SK-N-SH treated with all-trans-retinoic acid at 6 μM for 48 hours (cell line): ENCODE results near the gene NCL.

Experiments
- ATAC-seq: fragments of 200-7000 bp; cut with Tn5 transposase; 3 replicates; pipeline ENCODE4 v1.9.1; 2020; ENCODE audit warnings: mild to moderate bottlenecking, moderate library complexity
- ARNTL ChIP-seq: fragments of 450-650 bp; formaldehyde crosslinking; IDR thresholded peaks from 2 replicates; pipeline ENCODE4 v1.5.0; 2020; ENCODE audit warnings: low read depth, mild to moderate bottlenecking, moderate library complexity, borderline replicate concordance
- BACH2 ChIP-seq: fragments of 250-450 bp; sonication (Bioruptor Pico); IDR thresholded peaks from 2 replicates; pipeline ENCODE4 v1.9.0; 2021; ENCODE audit warnings: mild to moderate bottlenecking, borderline replicate concordance
- CSDC2 ChIP-seq: fragments of 250-450 bp; sonication (Bioruptor Pico); IDR thresholded peaks from 2 replicates; pipeline ENCODE4 v1.5.0; 2020; ENCODE audit warnings: mild to moderate bottlenecking, moderate library complexity
- ESRRG ChIP-seq: fragments of 250-450 bp; sonication (Bioruptor Pico); IDR thresholded peaks from 2 replicates; pipeline ENCODE4 v1.6.1; 2021; ENCODE audit warnings: mild to moderate bottlenecking
- GLIS3 ChIP-seq: fragments of 250-450 bp; sonication (Bioruptor Pico); IDR thresholded peaks from 2 replicates; pipeline ENCODE4 v1.5.0; 2020; ENCODE audit warnings: mild to moderate bottlenecking, moderate library complexity
- ISL1 ChIP-seq: fragments of 250-450 bp; sonication (Bioruptor Pico); IDR thresholded peaks from 2 replicates; pipeline ENCODE4 v2.1.2; 2022; ENCODE audit warnings: mild to moderate bottlenecking, moderate library complexity
- OSR1 ChIP-seq: fragments of 250-450 bp; sonication (Bioruptor Pico); IDR thresholded peaks from 2 replicates; pipeline ENCODE4 v1.8.0; 2022; ENCODE audit warnings: moderate library complexity, mild to moderate bottlenecking, inconsistent platforms
- PPARA ChIP-seq: fragments of 250-450 bp; sonication (Bioruptor Pico); IDR thresholded peaks from 2 replicates; pipeline ENCODE4 v1.5.0; 2020; ENCODE audit warnings: mild to moderate bottlenecking, borderline replicate concordance
- RARB ChIP-seq: fragments of 250-450 bp; sonication (Bioruptor Pico); IDR thresholded peaks from 2 replicates; pipeline ENCODE4 v1.8.0; 2021; ENCODE audit warnings: mild to moderate bottlenecking, moderate library complexity
- SNAI2 ChIP-seq: fragments of 250-450 bp; sonication (Bioruptor Pico); IDR thresholded peaks from 2 replicates; pipeline ENCODE4 v1.5.0; 2020; ENCODE audit warnings: mild to moderate bottlenecking, moderate library complexity
- TOX ChIP-seq: fragments of 250-450 bp; sonication (Bioruptor Pico); IDR thresholded peaks from 2 replicates; pipeline ENCODE4 v1.8.0; 2021; ENCODE audit warnings: mild to moderate bottlenecking, moderate library complexity, borderline replicate concordance
- ZC3H10 ChIP-seq: fragments of 250-450 bp; sonication (Bioruptor Pico); IDR thresholded peaks from 2 replicates; pipeline ENCODE4 v1.5.1; 2021; ENCODE audit warnings: mild to moderate bottlenecking, moderate library complexity
- ZFP3 ChIP-seq: fragments of 250-450 bp; sonication (Bioruptor Pico); IDR thresholded peaks from 2 replicates; pipeline ENCODE4 v1.5.0; 2020; ENCODE audit warnings: mild to moderate bottlenecking, moderate library complexity
- ZFP30 ChIP-seq: fragments of 450-650 bp; formaldehyde crosslinking; IDR thresholded peaks from 2 replicates; pipeline ENCODE4 v1.5.0; 2022; ENCODE audit warnings: mild to moderate bottlenecking, moderate library complexity
- ZNF565 ChIP-seq: fragments of 450-650 bp; formaldehyde crosslinking; conservative IDR thresholded peaks from 2 replicates; pipeline ENCODE4 v1.5.0; 2020; ENCODE audit warnings: low read depth, mild to moderate bottlenecking, moderate library complexity
- ZNF70 ChIP-seq: fragments of 450-650 bp; formaldehyde crosslinking; IDR thresholded peaks from 2 replicates; pipeline ENCODE4 v1.5.0; 2020; ENCODE audit warnings: mild to moderate bottlenecking, moderate library complexity
- TF ChIP-seq, protein P1 (sequence below): fragments of 250-450 bp; sonication (Bioruptor Pico); IDR thresholded peaks from 2 replicates; pipeline ENCODE4 v1.8.0; 2021; ENCODE audit warnings: low read depth, mild to moderate bottlenecking, moderate library complexity, borderline replicate concordance
- TF ChIP-seq, protein P2 (sequence below): fragments of 250-450 bp; sonication (Bioruptor Pico); IDR thresholded peaks from 2 replicates; pipeline ENCODE4 v1.5.1; 2021; ENCODE audit warnings: mild to moderate bottlenecking, moderate library complexity
- TF ChIP-seq, protein P3 (sequence below): fragments of 250-450 bp; sonication (Bioruptor Pico); IDR thresholded peaks from 2 replicates; pipeline ENCODE4 v1.5.1; 2020; ENCODE audit warnings: low read depth, mild to moderate bottlenecking, moderate library complexity
- TF ChIP-seq, protein P4 (sequence below): fragments of 250-450 bp; sonication (Bioruptor Pico); IDR thresholded peaks from 2 replicates; pipeline ENCODE4 v1.8.0; 2020; ENCODE audit warnings: mild to moderate bottlenecking, moderate library complexity, borderline replicate concordance
- TF ChIP-seq, protein P5 (sequence below): fragments of 250-450 bp; sonication (Bioruptor Pico); IDR thresholded peaks from 2 replicates; pipeline ENCODE4 v1.5.0; 2020; ENCODE audit warnings: mild to moderate bottlenecking, moderate library complexity

NCL gene

DNA sequence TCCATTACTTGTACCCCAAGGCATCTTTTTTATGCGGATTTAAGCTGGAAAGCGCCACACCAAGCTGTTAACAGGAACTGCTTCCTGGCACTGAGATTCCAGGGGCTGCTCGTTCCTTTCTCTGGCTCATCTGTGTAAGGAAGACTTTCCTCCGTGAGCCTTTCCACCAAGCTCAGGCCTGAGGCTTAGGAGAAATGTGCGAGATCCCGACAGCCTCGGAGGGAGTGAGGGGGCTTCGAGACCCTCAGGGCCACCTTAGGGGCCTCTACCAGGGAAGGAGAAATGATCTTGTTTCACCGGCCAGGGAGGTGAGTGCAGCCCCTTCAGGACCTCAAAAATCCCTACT is 51.7 kb downstream of the NCL start:
- ATAC-seq, result peak; percentile 28
- TF ChIP-seq, protein P1, sequence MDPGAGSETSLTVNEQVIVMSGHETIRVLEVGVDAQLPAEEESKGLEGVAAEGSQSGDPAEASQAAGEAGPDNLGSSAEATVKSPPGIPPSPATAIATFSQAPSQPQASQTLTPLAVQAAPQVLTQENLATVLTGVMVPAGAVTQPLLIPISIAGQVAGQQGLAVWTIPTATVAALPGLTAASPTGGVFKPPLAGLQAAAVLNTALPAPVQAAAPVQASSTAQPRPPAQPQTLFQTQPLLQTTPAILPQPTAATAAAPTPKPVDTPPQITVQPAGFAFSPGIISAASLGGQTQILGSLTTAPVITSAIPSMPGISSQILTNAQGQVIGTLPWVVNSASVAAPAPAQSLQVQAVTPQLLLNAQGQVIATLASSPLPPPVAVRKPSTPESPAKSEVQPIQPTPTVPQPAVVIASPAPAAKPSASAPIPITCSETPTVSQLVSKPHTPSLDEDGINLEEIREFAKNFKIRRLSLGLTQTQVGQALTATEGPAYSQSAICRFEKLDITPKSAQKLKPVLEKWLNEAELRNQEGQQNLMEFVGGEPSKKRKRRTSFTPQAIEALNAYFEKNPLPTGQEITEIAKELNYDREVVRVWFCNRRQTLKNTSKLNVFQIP, result no peak
- no peak for TF ChIP-seq TOX (CRISPR knock-in tag)
- TF ChIP-seq ZFP30 (CRISPR knock-in tag), result no peak
- TF ChIP-seq, protein P2, sequence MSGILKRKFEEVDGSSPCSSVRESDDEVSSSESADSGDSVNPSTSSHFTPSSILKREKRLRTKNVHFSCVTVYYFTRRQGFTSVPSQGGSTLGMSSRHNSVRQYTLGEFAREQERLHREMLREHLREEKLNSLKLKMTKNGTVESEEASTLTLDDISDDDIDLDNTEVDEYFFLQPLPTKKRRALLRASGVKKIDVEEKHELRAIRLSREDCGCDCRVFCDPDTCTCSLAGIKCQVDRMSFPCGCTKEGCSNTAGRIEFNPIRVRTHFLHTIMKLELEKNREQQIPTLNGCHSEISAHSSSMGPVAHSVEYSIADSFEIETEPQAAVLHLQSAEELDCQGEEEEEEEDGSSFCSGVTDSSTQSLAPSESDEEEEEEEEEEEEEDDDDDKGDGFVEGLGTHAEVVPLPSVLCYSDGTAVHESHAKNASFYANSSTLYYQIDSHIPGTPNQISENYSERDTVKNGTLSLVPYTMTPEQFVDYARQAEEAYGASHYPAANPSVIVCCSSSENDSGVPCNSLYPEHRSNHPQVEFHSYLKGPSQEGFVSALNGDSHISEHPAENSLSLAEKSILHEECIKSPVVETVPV (CRISPR knock-in tag), result no peak
- no peak for TF ChIP-seq ESRRG (CRISPR knock-in tag)
- TF ChIP-seq, protein P3, sequence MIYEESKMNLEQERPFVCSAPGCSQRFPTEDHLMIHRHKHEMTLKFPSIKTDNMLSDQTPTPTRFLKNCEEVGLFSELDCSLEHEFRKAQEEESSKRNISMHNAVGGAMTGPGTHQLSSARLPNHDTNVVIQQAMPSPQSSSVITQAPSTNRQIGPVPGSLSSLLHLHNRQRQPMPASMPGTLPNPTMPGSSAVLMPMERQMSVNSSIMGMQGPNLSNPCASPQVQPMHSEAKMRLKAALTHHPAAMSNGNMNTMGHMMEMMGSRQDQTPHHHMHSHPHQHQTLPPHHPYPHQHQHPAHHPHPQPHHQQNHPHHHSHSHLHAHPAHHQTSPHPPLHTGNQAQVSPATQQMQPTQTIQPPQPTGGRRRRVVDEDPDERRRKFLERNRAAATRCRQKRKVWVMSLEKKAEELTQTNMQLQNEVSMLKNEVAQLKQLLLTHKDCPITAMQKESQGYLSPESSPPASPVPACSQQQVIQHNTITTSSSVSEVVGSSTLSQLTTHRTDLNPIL (CRISPR knock-in tag), result no peak
- no peak for TF ChIP-seq ZNF70

DNA sequence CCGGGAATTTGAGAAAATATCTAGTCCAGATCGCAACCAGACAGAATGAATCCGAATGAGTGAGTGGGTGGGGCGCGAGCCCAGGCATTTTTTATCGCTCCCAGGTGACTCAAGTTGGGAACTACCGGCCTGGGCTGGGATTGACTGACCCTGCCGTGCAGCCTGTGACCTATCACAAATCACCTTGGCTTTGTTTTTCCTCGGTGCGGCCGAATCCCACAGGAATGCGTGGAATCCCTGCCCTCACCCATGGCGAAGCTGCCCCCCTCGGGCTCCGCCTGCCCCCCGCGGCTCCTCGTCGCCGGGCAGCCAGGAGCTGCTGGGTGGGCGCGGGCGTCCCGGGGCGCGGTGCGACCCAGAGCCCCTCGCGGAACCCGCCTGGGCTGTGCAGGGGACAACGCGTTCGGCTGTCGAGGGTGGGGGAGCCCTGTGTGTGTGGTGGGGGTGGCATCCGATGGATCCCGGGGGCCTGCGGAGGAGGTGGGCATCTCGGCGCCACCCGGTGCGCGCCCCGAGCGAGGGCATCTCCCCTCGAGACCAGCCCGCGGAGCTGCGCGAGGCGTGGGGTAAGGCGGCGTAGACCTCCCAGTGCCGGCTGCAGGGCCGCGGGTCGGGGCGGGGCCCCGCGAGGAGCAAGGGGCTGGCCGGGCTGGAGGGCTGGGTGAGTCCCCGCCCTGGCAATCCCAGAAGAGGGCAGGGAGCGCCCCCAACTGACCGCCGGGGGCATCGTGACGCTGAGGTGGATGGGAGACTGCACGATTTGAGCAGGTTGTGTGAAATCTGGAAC is 52.3 kb downstream of the NCL start:
- TF ChIP-seq, protein P2 (CRISPR knock-in tag), result no peak
- TF ChIP-seq, protein P1, result no peak
- TF ChIP-seq PPARA (CRISPR knock-in tag) (no peak), TOX (CRISPR knock-in tag) (no peak), ZNF565 (no peak), SNAI2 (CRISPR knock-in tag) (no peak)
- TF ChIP-seq, protein P4, sequence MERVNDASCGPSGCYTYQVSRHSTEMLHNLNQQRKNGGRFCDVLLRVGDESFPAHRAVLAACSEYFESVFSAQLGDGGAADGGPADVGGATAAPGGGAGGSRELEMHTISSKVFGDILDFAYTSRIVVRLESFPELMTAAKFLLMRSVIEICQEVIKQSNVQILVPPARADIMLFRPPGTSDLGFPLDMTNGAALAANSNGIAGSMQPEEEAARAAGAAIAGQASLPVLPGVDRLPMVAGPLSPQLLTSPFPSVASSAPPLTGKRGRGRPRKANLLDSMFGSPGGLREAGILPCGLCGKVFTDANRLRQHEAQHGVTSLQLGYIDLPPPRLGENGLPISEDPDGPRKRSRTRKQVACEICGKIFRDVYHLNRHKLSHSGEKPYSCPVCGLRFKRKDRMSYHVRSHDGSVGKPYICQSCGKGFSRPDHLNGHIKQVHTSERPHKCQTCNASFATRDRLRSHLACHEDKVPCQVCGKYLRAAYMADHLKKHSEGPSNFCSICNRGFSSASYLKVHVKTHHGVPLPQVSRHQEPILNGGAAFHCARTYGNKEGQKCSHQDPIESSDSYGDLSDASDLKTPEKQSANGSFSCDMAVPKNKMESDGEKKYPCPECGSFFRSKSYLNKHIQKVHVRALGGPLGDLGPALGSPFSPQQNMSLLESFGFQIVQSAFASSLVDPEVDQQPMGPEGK (CRISPR knock-in tag), result no peak
- peak; percentile 99 for ATAC-seq

DNA sequence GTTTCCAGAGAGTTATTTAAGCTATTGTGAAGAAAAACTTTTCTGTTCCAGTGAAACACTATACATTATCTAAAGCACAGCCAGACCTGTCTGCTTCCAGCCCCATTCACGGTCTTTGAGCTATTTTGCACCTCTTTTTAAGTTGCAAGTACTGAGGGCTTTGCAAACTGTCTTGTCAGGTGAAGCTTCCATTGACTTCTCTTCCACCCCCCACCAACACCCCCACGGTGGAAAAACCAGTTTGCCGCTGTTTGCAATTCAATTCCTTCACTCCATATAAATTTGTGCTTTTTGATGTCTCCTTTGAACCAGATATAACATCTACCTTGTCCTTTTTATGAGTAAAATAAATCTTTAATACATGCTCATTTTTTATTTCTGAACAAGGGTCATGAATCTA is 53.0 kb downstream of the NCL start:
- no peak for ATAC-seq
- TF ChIP-seq, protein P2 (CRISPR knock-in tag), result no peak
- no peak for TF ChIP-seq ZFP3
- TF ChIP-seq BACH2, result no peak
- no peak for TF ChIP-seq RARB (CRISPR knock-in tag)
- no peak for TF ChIP-seq CSDC2
- no peak for TF ChIP-seq OSR1 (CRISPR knock-in tag)
- no peak for TF ChIP-seq ZC3H10
- no peak for TF ChIP-seq ZNF70
- TF ChIP-seq, protein P5, sequence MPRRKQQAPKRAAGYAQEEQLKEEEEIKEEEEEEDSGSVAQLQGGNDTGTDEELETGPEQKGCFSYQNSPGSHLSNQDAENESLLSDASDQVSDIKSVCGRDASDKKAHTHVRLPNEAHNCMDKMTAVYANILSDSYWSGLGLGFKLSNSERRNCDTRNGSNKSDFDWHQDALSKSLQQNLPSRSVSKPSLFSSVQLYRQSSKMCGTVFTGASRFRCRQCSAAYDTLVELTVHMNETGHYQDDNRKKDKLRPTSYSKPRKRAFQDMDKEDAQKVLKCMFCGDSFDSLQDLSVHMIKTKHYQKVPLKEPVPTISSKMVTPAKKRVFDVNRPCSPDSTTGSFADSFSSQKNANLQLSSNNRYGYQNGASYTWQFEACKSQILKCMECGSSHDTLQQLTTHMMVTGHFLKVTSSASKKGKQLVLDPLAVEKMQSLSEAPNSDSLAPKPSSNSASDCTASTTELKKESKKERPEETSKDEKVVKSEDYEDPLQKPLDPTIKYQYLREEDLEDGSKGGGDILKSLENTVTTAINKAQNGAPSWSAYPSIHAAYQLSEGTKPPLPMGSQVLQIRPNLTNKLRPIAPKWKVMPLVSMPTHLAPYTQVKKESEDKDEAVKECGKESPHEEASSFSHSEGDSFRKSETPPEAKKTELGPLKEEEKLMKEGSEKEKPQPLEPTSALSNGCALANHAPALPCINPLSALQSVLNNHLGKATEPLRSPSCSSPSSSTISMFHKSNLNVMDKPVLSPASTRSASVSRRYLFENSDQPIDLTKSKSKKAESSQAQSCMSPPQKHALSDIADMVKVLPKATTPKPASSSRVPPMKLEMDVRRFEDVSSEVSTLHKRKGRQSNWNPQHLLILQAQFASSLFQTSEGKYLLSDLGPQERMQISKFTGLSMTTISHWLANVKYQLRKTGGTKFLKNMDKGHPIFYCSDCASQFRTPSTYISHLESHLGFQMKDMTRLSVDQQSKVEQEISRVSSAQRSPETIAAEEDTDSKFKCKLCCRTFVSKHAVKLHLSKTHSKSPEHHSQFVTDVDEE (CRISPR knock-in tag), result no peak
- no peak for TF ChIP-seq ISL1 (CRISPR knock-in tag)
- TF ChIP-seq ARNTL (CRISPR knock-in tag), result no peak
- TF ChIP-seq GLIS3 (CRISPR knock-in tag), result no peak
- TF ChIP-seq, protein P1, result no peak
- no peak for TF ChIP-seq ZNF565
